Activated T-helper 1 cell treated with anti-CD3 and anti-CD28 coated beads, Interleukin-2, amount 50 U/mL, for 16 hours (primary cell): Measurements from ENCODE around the gene PRKACB.
"Not testable (repeated sequence)": the region's sequence is repeated elsewhere in the genome, so short reads cannot be mapped to it uniquely, and the experiment has no call there.

ENCODE experiments used
- DNase-seq, 2 donors: peaks; one replicate each; pipeline ENCODE4 v3.0.0-alpha.2; 2020; ENCODE audit warnings: low read depth in 1 of 2, low spot score in 1 of 2

PRKACB gene

DNA sequence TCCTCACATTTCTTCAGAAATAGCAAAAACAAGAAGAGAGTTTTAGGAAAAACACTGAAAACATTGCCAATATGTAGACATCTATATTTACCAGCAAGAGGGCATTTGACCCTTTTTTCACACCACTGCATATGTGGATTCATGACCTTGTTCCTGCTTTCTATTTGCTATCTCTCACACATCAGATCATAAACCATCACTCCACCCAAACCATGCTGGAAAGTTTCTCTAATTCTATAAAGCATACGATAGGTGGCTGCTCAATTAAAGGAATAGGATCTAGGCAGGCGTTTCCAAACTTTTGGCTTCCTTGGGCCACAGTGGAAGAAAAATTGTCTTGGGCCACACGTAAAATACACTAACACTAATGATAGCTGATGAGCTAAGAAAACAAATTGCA, 121.8 kb downstream of the PRKACB start:
- no peak for DNase-seq

DNA sequence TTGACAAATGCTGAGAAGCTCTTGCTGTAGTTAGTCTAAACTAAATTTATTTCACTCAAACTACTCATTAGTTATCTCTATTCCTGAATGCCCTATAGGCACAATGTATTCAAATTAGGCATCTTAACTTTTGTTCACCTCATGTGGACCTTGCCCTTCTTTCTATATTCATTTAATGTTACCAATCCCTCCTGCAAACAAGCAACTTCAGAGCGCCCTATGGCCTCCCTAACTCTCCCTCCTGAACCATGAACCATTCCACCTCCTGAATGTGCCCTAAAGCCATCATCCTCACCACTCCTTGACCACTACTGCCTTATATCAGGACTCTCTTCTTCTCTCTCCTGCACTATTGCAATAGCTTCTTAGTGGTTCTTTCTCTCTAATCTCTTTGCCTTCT, 122.7 kb downstream of the PRKACB start:
- no peak for DNase-seq

DNA sequence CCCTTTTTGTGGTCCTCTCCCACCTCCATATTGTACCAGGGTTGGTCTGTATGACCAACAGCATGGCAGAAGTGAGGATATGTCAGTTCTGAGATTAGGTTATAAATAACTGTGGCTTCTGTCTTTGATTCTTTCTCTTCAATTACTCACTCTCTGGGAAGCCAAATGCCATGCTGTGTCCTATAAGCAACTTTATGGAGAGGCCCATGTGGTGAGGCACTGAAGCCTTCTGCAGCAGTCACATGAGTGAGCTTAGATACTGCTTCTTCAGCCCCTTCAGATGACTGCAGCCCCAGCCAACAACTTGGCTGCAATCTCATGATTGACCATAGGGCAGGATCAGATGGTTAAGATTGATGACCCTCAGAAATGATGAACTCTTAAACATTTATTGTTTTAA, 123.4 kb downstream of the PRKACB start:
- DNase-seq, result no peak

DNA sequence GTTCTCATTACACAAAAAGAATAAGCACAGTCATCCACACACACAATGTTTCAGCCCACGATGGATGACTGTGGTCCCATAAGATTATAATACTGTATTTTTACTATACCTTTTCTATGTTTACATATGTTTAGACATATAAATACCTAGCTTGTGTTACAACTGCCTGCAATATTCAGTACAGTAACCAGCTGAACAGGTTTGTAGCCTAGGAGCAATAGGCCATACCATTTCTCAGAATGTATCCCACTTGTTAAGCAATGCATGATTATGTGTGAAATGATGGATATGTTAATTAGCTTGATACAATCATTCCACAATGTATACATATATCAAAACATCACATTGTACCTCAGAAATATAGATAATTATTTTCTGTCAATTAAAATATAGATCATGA, 124.3 kb downstream of the PRKACB start:
- no peak for DNase-seq

DNA sequence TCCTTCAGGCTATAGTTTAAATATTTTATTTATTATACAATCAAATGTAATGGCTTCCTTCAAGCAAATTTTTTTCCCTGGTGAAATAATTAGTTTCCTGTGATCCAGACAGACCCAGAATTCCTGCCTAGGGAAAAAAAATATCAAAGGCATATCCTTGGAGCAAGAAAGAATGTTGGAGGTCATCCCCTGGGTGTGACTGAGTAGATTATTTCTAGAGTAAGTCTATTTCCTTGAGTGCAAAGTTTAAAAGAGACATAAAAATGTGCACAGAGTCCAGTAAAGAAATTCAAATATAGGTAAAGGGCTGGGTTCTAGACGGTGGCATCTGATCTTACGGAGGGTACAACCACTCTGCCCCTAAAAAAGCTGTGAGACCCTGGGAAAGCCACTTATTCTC, 125.2 kb downstream of the PRKACB start:
- no peak for DNase-seq

DNA sequence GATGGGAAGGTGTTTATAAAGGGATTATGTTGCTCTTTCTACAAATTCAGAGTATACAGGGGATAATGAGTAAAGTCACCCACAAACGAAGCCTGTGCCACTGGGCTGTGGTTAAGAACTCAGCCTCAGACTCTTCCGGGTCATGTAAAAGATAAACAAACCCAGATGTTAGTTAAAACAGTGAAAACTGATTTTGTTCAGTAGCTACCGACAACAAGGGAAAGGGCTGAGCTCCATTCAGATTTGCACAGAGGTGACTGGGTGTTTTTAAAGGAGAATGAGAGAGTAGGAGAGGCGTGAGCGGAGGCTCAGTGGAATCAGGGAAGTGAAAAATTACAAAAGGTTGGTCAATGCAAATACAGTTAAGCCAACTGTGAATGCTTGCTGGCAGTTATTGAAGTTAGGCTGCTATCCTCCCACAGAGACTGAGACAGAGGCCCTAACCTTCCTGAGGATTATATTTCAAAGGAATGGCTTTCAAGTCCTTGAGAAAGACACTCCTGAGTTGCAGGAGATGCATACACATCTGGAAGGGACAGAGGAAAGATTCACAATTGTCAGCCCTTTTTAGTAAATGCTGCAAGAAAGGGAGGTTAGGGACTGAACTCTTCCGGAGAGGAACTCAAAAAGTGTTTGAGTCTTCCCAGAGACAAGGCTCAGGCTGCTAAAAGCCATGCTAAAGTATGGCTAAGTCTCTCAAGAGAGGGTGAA, 127.5 kb downstream of the PRKACB start:
- DNase-seq, result no peak

DNA sequence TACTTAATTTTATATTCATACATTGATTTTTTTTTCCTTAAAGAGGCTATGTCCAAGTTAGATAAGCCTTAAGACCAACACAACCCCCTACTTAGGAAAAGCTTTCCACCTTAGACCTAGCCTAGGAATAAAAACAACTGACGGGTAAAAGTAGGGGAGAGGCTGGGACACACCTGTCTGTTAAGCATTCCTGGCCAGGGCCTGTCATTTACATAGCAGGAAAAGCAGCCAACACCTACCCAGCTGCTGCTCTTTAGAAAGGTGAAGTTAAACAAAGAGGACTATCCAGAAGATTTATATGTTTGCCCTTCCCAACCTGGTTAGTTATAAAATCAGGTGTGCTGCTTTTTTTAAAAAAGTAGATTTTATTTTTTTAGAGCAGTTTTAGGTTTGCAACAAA, 128.3 kb downstream of the PRKACB start:
- DNase-seq, result no peak

DNA sequence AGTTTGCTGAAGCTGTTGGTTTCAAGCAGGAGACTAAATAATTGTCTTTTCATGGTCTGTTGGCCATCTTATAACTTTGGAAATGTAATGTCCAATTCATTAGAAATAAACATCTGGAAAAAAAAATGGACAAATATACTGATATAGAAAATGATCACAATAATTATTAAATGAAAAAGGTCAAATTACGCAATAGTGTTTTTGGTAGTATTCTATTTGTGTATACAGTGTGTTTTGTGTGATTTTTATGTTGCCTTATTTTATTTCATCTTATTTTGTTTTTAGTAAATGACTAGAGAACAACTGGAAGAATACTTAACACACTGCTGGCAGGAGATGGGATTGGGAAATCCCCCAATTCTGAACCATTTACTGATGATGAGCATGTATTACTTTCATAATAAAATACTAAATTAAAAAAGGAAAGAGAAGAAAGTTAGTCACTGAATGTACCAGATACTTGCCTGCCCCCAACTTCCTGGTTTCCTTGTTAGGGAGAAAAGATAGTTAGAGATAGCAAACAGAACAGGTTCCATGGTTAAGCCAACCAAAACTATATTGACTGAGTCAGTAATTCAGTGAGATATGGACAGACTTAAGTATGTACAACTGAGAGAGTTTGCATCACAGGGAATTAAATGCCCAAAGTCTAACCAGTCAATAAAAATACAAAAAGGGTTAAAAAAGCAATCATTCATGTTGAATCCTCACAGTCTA, 133.4 kb downstream of the PRKACB start:
- DNase-seq, result no peak

DNA sequence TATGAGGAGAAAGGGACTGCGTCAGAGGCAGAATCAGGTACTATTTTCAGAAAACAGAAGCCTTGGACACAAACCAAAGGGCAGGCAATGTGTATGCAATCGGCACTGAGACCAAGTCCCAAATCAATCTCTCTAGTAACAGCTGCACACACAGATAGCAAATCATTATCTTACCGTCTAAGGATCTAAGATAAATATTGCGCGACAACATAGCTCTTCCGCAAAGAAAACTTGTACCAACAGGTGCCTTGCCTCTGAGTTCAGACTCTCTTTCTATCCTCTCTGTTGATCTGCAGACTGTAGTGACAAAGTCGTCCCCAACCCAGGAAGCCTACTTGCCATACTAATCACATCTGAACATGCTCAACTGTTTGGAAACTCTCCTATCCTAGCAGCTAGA, 134.8 kb downstream of the PRKACB start:
- no peak for DNase-seq

DNA sequence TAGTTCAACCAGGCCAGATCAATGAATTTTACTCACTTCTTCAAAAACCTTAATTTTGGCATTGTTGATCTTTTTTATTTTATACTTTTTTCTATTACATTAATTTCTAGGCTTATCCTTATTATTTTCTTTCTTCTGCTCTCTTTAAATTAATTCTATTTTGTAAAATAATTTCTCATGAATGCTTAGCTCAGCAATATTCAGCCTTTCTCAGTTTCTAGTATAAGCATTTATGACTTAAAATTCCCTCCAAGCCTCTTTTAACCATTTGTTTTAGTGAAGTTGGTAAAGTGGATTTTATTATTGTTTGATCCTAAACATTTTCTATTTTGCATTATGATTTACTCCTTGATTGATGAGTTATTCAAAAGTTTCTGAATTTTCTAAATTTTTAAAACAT, 136.8 kb downstream of the PRKACB start:
- no peak for DNase-seq

DNA sequence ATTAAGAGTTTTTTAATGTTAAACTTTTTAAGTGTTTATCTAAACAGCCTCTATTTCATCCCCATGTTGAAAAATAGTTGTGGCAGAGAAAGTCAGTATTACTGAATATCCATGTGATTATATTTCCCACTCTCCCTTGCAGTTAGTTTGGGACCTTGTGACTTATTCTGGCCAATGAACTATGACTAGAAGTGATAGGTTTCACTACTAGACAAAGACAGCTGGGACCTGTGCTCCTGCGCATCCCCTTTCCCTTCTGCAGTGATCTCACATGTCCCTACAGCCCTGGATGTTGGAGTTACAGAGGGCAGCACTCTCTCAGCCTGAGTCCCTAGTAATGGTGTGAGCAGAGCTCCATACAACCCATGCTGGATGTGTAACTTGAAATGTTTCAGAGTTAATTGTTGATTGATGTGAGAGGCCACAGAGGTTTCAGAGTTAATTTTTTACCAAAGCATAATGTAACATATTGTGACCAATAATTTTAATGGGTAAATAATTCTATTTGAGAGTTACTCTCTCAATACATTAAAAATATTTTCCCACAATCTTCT, 138.8 kb downstream of the PRKACB start:
- no peak for DNase-seq

DNA sequence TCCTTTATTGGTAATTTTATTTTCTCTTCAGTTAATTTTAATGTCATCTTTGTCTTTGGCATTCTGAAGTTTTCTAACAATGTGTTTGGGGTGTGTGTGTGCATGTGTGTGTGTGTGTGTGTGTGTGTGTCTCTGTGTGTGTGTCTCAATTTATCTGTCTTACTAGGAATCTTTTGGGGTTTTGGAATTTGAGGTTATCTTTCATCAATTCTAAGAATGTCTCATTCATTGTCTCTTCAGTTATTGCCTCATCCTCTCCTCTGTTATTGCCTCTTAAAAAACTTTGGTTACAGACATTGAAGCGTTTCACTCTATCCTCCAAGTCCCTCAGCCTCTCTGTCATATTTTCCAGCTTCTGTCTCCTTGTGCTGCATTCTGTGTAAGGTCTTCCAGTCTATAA, 139.3 kb downstream of the PRKACB start:
- DNase-seq, result no peak

DNA sequence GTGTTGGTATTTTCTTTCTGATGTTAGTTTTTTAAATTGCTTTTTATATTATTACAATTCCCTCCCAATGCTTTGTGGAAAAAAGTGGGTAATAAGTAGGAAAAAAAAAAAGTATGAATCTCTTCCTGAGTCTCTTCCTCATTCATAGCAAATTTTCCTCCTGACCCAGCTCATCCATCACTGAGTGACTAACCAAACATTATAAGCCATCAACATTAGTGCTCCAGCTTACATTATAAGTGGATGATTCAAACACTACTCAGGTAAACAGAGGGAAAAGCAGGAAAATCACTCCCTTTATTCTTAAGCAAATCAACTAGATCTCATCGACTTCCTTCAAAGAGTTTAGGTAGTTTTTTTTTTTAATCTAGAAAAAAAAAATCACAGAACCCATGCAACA, 142.0 kb downstream of the PRKACB start:
- DNase-seq, result no peak

DNA sequence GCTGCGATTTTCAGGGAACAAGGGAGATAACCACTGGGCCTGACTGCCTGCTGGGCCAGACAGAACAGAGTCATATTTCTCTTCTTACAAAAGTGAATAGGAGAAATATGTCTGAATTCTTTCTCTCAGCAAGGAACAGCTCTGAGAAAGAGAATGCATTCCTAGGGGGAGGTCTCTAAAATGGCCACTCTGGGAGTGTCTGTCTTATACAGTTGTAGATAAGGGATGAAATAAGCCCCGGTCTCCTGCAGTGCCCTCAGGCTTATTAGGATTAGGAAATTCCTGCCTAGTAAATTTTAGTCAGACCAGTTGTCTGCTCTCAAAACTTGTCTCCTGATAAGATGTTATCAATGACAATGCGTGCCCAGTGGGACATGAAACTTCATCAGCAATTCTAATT, 143.3 kb downstream of the PRKACB start:
- DNase-seq, result not testable (repeated sequence)
